ENCODE data around the gene THOC7.

Gene THOC7

GRCh38 chr3:63863150-63864007 is at the start of gene THOC7, which contains the start of gene ATXN7:
THOC7 (minus strand) TSS chr3:63863805; CDS start chr3:63863790, 15 bp downstream.
ATXN7 (plus strand) TSS chr3:63863867; CDS start chr3:63912599, 48,732 bp downstream.
- peak; percentile 54 for DNase-seq (ENCODE audit: low spot score)

- peak; percentile 50 for DNase-seq (ENCODE audit: low spot score)
Measured at GRCh38 chr3:63912768-63913588, 49.4 kb upstream of the THOC7 start.

- DNase-seq (ENCODE audit: low spot score), result peak; percentile 76
Measured at GRCh38 chr3:63911873-63912767, 48.5 kb upstream of the THOC7 start, which contains the start of gene SCAANT1. SCAANT1 (minus strand) TSS chr3:63912383.

GRCh38 chr3:63911509-63911872 is 47.9 kb upstream of the THOC7 start:
- DNase-seq (ENCODE audit: low spot score), result no peak

GRCh38 chr3:63910891-63911290 is 47.3 kb upstream of the THOC7 start:
- DNase-seq (ENCODE audit: low spot score), result no peak

GRCh38 chr3:63910001-63910400 is 46.4 kb upstream of the THOC7 start:
- no peak for DNase-seq (ENCODE audit: low spot score)

- DNase-seq (ENCODE audit: low spot score), result no peak
Measured at GRCh38 chr3:63909431-63909830, 45.8 kb upstream of the THOC7 start.

- no peak for DNase-seq (ENCODE audit: low spot score)
Measured at GRCh38 chr3:63908776-63909175, 45.2 kb upstream of the THOC7 start.

GRCh38 chr3:63908081-63908736 is 44.6 kb upstream of the THOC7 start:
- DNase-seq (ENCODE audit: low spot score), result no peak

GRCh38 chr3:63905731-63906620 is 42.4 kb upstream of the THOC7 start:
- DNase-seq (ENCODE audit: low spot score), result no peak

GRCh38 chr3:63900459-63900858 is 36.9 kb upstream of the THOC7 start:
- no peak for DNase-seq (ENCODE audit: low spot score)

GRCh38 chr3:63900010-63900409 is 36.4 kb upstream of the THOC7 start:
- no peak for DNase-seq (ENCODE audit: low spot score)

- no peak for DNase-seq (ENCODE audit: low spot score)
Measured at GRCh38 chr3:63896332-63897030, 32.9 kb upstream of the THOC7 start.

GRCh38 chr3:63895422-63896189 is 32.0 kb upstream of the THOC7 start:
- no peak for DNase-seq (ENCODE audit: low spot score)

- no peak for DNase-seq (ENCODE audit: low spot score)
Measured at GRCh38 chr3:63892773-63893352, 29.3 kb upstream of the THOC7 start.

GRCh38 chr3:63891518-63891917 is 27.9 kb upstream of the THOC7 start:
- no peak for DNase-seq (ENCODE audit: low spot score)

GRCh38 chr3:63886858-63887257 is 23.3 kb upstream of the THOC7 start:
- DNase-seq (ENCODE audit: low spot score), result peak; percentile 53

GRCh38 chr3:63880653-63881052 is 17.0 kb upstream of the THOC7 start:
- DNase-seq (ENCODE audit: low spot score), result no peak
